GM23338 (cell line): ENCODE data around the gene RORC. TPM values are rescaled to one million over a fixed set of nuclear protein-coding genes. Genes with fewer than 3 reads are reported as not detected.

Experiments used
- ATAC-seq: fragments of 200-7000 bp; cut with Tn5 transposase; 3 replicates; pipeline ENCODE4 v1.9.1; 2020
- DNase-seq: peaks from one replicate; pipeline ENCODE4 v3.0.0-alpha.2; 2015; ENCODE audit warnings: low spot score
- H2AFZ ChIP-seq: fragments of 200-600 bp; sonication (generic); 2 replicates; pipeline ENCODE4 v1.8.0; 2016; ENCODE audit warnings: antibody characterized with exemption, mild to moderate bottlenecking, moderate library complexity
- H3F3A ChIP-seq: fragments of 200-600 bp; sonication (generic); replicated peaks from 2 replicates; pipeline ENCODE4 v1.8.0; 2017; ENCODE audit warnings: antibody characterized with exemption, mixed run types, low read depth
- H3K27ac ChIP-seq: fragments of 200-600 bp; sonication (generic); 2 replicates; pipeline ENCODE4 v1.6.1; 2016; ENCODE audit warnings: low read depth
- H3K27me3 ChIP-seq: fragments of 200-600 bp; sonication (generic); 2 replicates; pipeline ENCODE4 v1.8.0; 2016; ENCODE audit warnings: mild to moderate bottlenecking, mixed run types, moderate library complexity; ENCODE audit not compliant: insufficient read depth
- H3K36me3 ChIP-seq: fragments of 200-600 bp; sonication (generic); 2 replicates; pipeline ENCODE4 v1.8.0; 2016; ENCODE audit warnings: mild to moderate bottlenecking; ENCODE audit not compliant: insufficient read depth
- H3K4me1 ChIP-seq: fragments of 200-600 bp; sonication (generic); 2 replicates; pipeline ENCODE4 v1.8.0; 2016; ENCODE audit warnings: mild to moderate bottlenecking, moderate library complexity; ENCODE audit not compliant: insufficient read depth
- H3K4me2 ChIP-seq: fragments of 200-600 bp; sonication (generic); 2 replicates; pipeline ENCODE4 v1.7.1; 2017; ENCODE audit warnings: mixed run types
- H3K4me3 ChIP-seq: fragments of 200-600 bp; sonication (generic); 2 replicates; pipeline ENCODE4 v1.6.1; 2016; ENCODE audit warnings: mixed run types
- H3K79me2 ChIP-seq: fragments of 200-600 bp; sonication (generic); replicated peaks from 2 replicates; pipeline ENCODE4 v1.8.0; 2017; ENCODE audit warnings: mild to moderate bottlenecking; ENCODE audit not compliant: insufficient read depth
- H3K9me2 ChIP-seq: fragments of 200-600 bp; sonication (generic); 2 replicates; pipeline ENCODE4 v1.8.0; 2017; ENCODE audit not compliant: insufficient read depth
- H4K20me1 ChIP-seq: fragments of 200-600 bp; sonication (generic); replicated peaks from 2 replicates; pipeline ENCODE4 v1.8.0; 2017; ENCODE audit warnings: mild to moderate bottlenecking; ENCODE audit not compliant: insufficient read depth
- H3K27ac Mint-ChIP-seq: 2 replicates; pipeline ENCODE4 v1.8.0; 2020; ENCODE audit warnings: inconsistent platforms, mild to moderate bottlenecking, moderate library complexity, mixed read lengths
- H3K27me3 Mint-ChIP-seq: 3 replicates; pipeline ENCODE4 v1.8.0; 2022; ENCODE audit warnings: low read depth, mild to moderate bottlenecking, moderate library complexity, mixed read lengths, inconsistent platforms; ENCODE audit not compliant: insufficient read depth, poor library complexity
- H3K36me3 Mint-ChIP-seq: 3 replicates; pipeline ENCODE4 v1.8.0; 2021; ENCODE audit warnings: low read depth, mild to moderate bottlenecking, inconsistent platforms, moderate library complexity, mixed read lengths
- H3K4me1 Mint-ChIP-seq: 3 replicates; pipeline ENCODE4 v1.8.0; 2020; ENCODE audit warnings: mild to moderate bottlenecking, inconsistent platforms, mixed read lengths
- H3K4me3 Mint-ChIP-seq: 3 replicates; pipeline ENCODE4 v1.8.0; 2021; ENCODE audit warnings: moderate library complexity, mild to moderate bottlenecking, inconsistent platforms, mixed read lengths
- H3K9me3 Mint-ChIP-seq: 3 replicates; pipeline ENCODE4 v1.8.0; 2020; ENCODE audit warnings: moderate library complexity, mild to moderate bottlenecking, inconsistent platforms, mixed read lengths
- CREB1 ChIP-seq: fragments of 250-450 bp; sonication (Bioruptor Pico); IDR thresholded peaks from 2 replicates; pipeline ENCODE4 v1.5.0; 2020; ENCODE audit warnings: low read depth, mild to moderate bottlenecking, moderate library complexity
- ETS1 ChIP-seq: IDR thresholded peaks from 2 replicates; pipeline ENCODE4 v1.6.1; 2016; ENCODE audit warnings: antibody characterized with exemption
- EZH2 ChIP-seq: fragments of 200-600 bp; sonication (generic); IDR thresholded peaks from one replicate; pipeline ENCODE4 v1.8.0; 2017; ENCODE audit warnings: antibody characterized with exemption, mild to moderate bottlenecking, low read depth; ENCODE audit not compliant: unreplicated experiment
- EZH2phosphoT487 ChIP-seq: fragments of 200-600 bp; sonication (generic); IDR thresholded peaks from one replicate; pipeline ENCODE4 v1.8.1; 2018; ENCODE audit warnings: antibody characterized with exemption; ENCODE audit not compliant: unreplicated experiment
- JUNB ChIP-seq: IDR thresholded peaks from one replicate; pipeline ENCODE4 v1.6.1; 2016; ENCODE audit warnings: antibody characterized with exemption; ENCODE audit not compliant: unreplicated experiment
- NANOG ChIP-seq: IDR thresholded peaks from 2 replicates; pipeline ENCODE4 v1.6.1; 2016; ENCODE audit warnings: antibody characterized with exemption, borderline replicate concordance
- POLR2AphosphoS5 ChIP-seq: IDR thresholded peaks from 2 replicates; pipeline ENCODE4 v1.6.1; 2016; ENCODE audit warnings: antibody characterized with exemption, low read depth
- REST ChIP-seq: IDR thresholded peaks from one replicate; pipeline ENCODE4 v1.6.1; 2018; ENCODE audit warnings: antibody characterized with exemption; ENCODE audit not compliant: unreplicated experiment
- STAT1 ChIP-seq: IDR thresholded peaks from one replicate; pipeline ENCODE4 v1.6.1; 2016; ENCODE audit warnings: antibody characterized with exemption; ENCODE audit not compliant: unreplicated experiment
- ZNF114 ChIP-seq: fragments of 250-450 bp; sonication (Bioruptor Pico); IDR thresholded peaks from 2 replicates; pipeline ENCODE4 v1.5.0; 2020; ENCODE audit warnings: mild to moderate bottlenecking, moderate library complexity
- ZNF331 ChIP-seq: fragments of 250-450 bp; sonication (Bioruptor Pico); IDR thresholded peaks from 2 replicates; pipeline ENCODE4 v1.5.0; 2020; ENCODE audit warnings: low read depth, mild to moderate bottlenecking, moderate library complexity
- ZNF462 ChIP-seq: fragments of 250-450 bp; sonication (Bioruptor Pico); IDR thresholded peaks from 2 replicates; pipeline ENCODE4 v1.5.0; 2020; ENCODE audit warnings: mild to moderate bottlenecking, moderate library complexity
- polyA plus RNA-seq: library from polyadenylated mRNA; unstranded; fragments of >200 nt; fragmentation: Nextera tagmentation; extraction: Ambion mirVana; gene quantifications from 2 replicates; pipeline ENCODE4 v1.2.1, GENCODE V29; 2016
- total RNA-seq: library from RNA; depleted of rRNA; stranded (reverse); fragments of >200 nt; shearing (Covaris generic); gene quantifications from 2 replicates; pipeline ENCODE4 v1.2.3, GENCODE V29; 2014
- TF ChIP-seq, protein P1 (sequence below), 2 experiments: fragments of 200-600 bp in 1 of 2; sonication (generic) in 1 of 2; conservative IDR thresholded peaks; 2 replicates each; pipeline versions ENCODE4 v1.5.1 to v1.6.1; 2016 to 2017; ENCODE audit warnings: antibody characterized with exemption in 2 of 2, low read depth in 2 of 2, mild to moderate bottlenecking in 2 of 2, moderate library complexity in 1 of 2

RORC gene
- total and polyA plus RNA-seq, 2 experiments from 2014 or later, result 0.29 to 0.97 TPM

DNA sequence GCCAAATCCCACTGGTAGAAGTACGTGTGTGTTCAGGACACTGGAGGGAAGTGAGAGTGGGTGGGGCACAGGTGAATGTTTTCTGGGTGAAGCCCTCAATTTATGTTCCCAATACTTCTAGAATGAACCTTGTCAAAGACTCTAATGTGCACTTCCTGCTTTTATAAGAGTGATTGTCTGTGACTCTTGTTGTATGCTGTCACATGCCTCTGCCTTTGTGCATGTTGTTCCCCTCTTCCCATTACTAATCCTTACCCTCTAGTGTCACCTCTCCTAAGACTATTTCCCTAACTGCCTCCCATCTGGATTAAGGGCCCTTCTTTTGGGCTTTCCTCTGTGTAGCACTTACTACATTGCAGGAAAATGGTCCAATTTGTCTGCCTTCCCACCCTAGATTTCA is 23.8 kb downstream of the RORC start:
- no peaks in the 10 kb centered on the region for H3K9me3 Mint-ChIP-seq
- no peak overlapping the region for H3K4me3 ChIP-seq
- peaks cover 16% of the 10 kb centered on the region for H3K4me1 Mint-ChIP-seq
- H3K36me3 ChIP-seq, result no peaks in the 10 kb centered on the region
- no peak overlapping the region for H2AFZ ChIP-seq
- H3K27me3 ChIP-seq, result no peaks in the 10 kb centered on the region
- H3K4me2 ChIP-seq, result no peak overlapping the region
- no peak overlapping the region for H3K27ac Mint-ChIP-seq
- H3K4me1 ChIP-seq, result peaks cover 7% of the 10 kb centered on the region
- no peak overlapping the region for H3K27ac ChIP-seq
- no peaks in the 10 kb centered on the region for H3K36me3 Mint-ChIP-seq
- no peaks in the 10 kb centered on the region for H3K9me2 ChIP-seq
- no peaks in the 10 kb centered on the region for H3K79me2 ChIP-seq
- H4K20me1 ChIP-seq, result no peaks in the 10 kb centered on the region
- no peak overlapping the region for H3K4me3 Mint-ChIP-seq
- peaks cover 7% of the 10 kb centered on the region for H3K27me3 Mint-ChIP-seq
- no peak for DNase-seq
- ATAC-seq, result no peak
- TF ChIP-seq JUNB (no peak), CREB1 (CRISPR knock-in tag) (no peak), REST (no peak), POLR2AphosphoS5 (no peak), EZH2phosphoT487 (no peak), EZH2 (no peak), STAT1 (no peak), ZNF114 (CRISPR knock-in tag) (no peak), NANOG (no peak), ETS1 (no peak), ZNF462 (no peak), ZNF331 (CRISPR knock-in tag) (no peak)
- TF ChIP-seq, protein P1, sequence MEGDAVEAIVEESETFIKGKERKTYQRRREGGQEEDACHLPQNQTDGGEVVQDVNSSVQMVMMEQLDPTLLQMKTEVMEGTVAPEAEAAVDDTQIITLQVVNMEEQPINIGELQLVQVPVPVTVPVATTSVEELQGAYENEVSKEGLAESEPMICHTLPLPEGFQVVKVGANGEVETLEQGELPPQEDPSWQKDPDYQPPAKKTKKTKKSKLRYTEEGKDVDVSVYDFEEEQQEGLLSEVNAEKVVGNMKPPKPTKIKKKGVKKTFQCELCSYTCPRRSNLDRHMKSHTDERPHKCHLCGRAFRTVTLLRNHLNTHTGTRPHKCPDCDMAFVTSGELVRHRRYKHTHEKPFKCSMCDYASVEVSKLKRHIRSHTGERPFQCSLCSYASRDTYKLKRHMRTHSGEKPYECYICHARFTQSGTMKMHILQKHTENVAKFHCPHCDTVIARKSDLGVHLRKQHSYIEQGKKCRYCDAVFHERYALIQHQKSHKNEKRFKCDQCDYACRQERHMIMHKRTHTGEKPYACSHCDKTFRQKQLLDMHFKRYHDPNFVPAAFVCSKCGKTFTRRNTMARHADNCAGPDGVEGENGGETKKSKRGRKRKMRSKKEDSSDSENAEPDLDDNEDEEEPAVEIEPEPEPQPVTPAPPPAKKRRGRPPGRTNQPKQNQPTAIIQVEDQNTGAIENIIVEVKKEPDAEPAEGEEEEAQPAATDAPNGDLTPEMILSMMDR (conservative IDR thresholded peaks at IDR 0.05; ENCODE audit: low read depth in 2 of 2), result no peak
- no peaks in the 10 kb centered on the region for H3F3A ChIP-seq
